Uterus (tissue), 4 donors: Measurements from ENCODE around the gene WDR4. TPM values are rescaled to one million over a fixed set of nuclear protein-coding genes. Genes with fewer than 3 reads are reported as not detected.
"Not testable (repeated sequence)": the region's sequence is repeated elsewhere in the genome, so short reads cannot be mapped to it uniquely, and the experiment has no call there.

Experiments used
- DNase-seq, 2 donors: peaks; one replicate each; pipeline ENCODE4 v3.0.0-alpha.2; 2019 to 2020
- H3K27ac ChIP-seq, 2 donors: fragments of 200-600 bp; sonication (generic); 1 replicate in 1 of 2; 2 replicates in 1 of 2; pipeline ENCODE4 v1.5.1; 2016 to 2018
- H3K27me3 ChIP-seq, 2 donors: fragments of 200-600 bp; sonication (generic); one replicate each; pipeline ENCODE4 v1.5.1; 2018 to 2019; ENCODE audit warnings: control low read depth in 1 of 2
- H3K36me3 ChIP-seq, 2 donors: fragments of 200-600 bp; sonication (generic); one replicate each; pipeline ENCODE4 v1.5.1; 2019; ENCODE audit warnings: control low read depth in 1 of 2
- H3K4me1 ChIP-seq, 2 donors: fragments of 200-600 bp; sonication (generic); one replicate each; pipeline ENCODE4 v1.5.1; 2018 to 2019; ENCODE audit warnings: control low read depth in 1 of 2
- H3K4me3 ChIP-seq, 2 donors: fragments of 200-600 bp; sonication (generic); 1 replicate in 1 of 2; 2 replicates in 1 of 2; pipeline ENCODE4 v1.5.1; 2018 to 2019; ENCODE audit warnings: mild to moderate bottlenecking in 1 of 2
- H3K9me3 ChIP-seq, 2 donors: fragments of 200-600 bp; sonication (generic); one replicate each; pipeline ENCODE4 v1.5.1; 2019; ENCODE audit warnings: control low read depth in 1 of 2
- POLR2A ChIP-seq, 2 donors: fragments of 450-650 bp; IDR thresholded peaks; one replicate each; pipeline ENCODE4 v1.6.1; 2016; ENCODE audit warnings: antibody characterized with exemption in 2 of 2, mild to moderate bottlenecking in 1 of 2, moderate library complexity in 1 of 2
- intact Hi-C: fragments of 100-400 bp; cut with DNase I; formaldehyde crosslinking; loops from one replicate; pipeline ENCODE4 v1.15.1; 2023; ENCODE audit warnings: low total_unique reads
- total RNA-seq, 4 donors: library from RNA; depleted of rRNA in 3 of 4; stranded (reverse); fragments of >200 nt in 3 of 4; gene quantifications; one replicate each; pipeline versions ENCODE4 v1.1.0 to v1.2.4, GENCODE V29; 2014 to 2023
- TF ChIP-seq, protein P1 (sequence below), 4 experiments: fragments of 200-600 bp in 2 of 4; fragments of 450-650 bp in 2 of 4; sonication (generic) in 2 of 4; IDR thresholded peaks; one replicate each; pipeline ENCODE4 v1.5.1; 2016 to 2019; ENCODE audit warnings: antibody characterized with exemption in 4 of 4, mild to moderate bottlenecking in 2 of 4, moderate library complexity in 1 of 4
- donor health status: DM: yes; HTN: yes; CAD: no.

The WDR4 gene
- total RNA-seq, 4 donors from 2014 or later: 6.4 to 19.1 (median 17.8) TPM; not detected in 1

DNA sequence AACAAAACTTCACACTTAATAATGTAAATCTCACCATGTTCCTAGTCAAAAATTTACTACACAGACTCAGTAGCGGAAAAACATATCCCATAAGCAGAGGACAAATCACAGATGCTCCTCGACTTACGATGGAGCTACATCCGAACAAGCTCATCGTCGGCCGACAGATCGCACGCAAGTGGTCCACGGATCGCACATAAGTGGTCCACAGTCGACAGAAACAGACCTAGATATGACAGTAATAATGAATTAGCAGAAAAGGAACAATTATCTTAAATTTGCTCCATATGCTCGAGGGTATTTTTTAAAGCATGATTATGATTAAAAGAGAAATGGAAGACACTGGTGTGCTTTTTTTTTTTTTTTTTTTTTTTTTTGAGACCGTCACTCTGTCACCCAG lies 36.3 kb downstream of the WDR4 start:
- Histone ChIP-seq H3K27ac (no peak overlapping the region), H3K4me3 (no peak overlapping the region), H3K27me3 (no peaks in the 10 kb centered on the region), H3K9me3 (no peaks in the 10 kb centered on the region), H3K36me3 (no peaks in the 10 kb centered on the region), H3K4me1 (no peaks in the 10 kb centered on the region)
- intact Hi-C loops: no loop called here
- no peak for DNase-seq
- TF ChIP-seq, protein P1, sequence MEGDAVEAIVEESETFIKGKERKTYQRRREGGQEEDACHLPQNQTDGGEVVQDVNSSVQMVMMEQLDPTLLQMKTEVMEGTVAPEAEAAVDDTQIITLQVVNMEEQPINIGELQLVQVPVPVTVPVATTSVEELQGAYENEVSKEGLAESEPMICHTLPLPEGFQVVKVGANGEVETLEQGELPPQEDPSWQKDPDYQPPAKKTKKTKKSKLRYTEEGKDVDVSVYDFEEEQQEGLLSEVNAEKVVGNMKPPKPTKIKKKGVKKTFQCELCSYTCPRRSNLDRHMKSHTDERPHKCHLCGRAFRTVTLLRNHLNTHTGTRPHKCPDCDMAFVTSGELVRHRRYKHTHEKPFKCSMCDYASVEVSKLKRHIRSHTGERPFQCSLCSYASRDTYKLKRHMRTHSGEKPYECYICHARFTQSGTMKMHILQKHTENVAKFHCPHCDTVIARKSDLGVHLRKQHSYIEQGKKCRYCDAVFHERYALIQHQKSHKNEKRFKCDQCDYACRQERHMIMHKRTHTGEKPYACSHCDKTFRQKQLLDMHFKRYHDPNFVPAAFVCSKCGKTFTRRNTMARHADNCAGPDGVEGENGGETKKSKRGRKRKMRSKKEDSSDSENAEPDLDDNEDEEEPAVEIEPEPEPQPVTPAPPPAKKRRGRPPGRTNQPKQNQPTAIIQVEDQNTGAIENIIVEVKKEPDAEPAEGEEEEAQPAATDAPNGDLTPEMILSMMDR (IDR thresholded peaks at IDR 0.05): no peak

DNA sequence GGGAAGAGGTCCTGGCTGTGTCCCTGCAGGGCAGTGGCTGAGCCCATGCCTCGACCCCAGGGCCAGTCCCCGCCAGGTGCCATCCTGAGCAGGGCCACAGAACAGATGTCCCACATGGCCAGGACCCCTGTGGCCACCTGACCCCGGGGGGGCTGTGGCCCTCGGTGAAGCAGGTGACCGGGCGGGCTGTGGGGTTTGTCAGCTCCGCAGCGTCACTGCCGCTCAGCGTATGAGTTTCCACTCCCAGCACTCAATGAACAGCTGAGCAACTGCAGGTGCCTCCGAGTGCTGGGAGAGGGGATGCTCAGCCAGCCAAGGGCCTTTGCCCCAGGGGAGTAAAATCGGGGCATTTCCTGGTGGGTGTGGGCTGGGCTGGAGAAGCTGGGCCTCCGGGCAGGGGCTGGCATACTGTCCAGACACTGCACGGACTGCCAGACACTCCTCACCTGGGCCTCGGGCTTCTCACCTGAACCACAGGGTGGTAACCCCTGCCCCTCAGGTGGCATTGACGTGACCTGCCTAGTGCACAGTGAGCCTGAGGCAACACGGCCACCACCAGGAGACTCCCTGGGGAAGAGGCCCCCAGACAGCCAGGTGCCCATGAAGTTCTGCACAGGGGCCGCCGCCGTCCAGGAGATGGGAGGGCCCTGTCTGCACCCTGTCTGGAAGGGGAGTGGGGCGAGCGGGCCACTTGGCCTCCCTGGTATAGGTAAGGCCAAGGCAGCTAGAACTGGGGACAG lies 37.3 kb downstream of the WDR4 start:
- DNase-seq: peak in 1 of 2 donors; percentile 3
- intact Hi-C loops, H3K36me3 ChIP-seq: not testable (repeated sequence)

DNA sequence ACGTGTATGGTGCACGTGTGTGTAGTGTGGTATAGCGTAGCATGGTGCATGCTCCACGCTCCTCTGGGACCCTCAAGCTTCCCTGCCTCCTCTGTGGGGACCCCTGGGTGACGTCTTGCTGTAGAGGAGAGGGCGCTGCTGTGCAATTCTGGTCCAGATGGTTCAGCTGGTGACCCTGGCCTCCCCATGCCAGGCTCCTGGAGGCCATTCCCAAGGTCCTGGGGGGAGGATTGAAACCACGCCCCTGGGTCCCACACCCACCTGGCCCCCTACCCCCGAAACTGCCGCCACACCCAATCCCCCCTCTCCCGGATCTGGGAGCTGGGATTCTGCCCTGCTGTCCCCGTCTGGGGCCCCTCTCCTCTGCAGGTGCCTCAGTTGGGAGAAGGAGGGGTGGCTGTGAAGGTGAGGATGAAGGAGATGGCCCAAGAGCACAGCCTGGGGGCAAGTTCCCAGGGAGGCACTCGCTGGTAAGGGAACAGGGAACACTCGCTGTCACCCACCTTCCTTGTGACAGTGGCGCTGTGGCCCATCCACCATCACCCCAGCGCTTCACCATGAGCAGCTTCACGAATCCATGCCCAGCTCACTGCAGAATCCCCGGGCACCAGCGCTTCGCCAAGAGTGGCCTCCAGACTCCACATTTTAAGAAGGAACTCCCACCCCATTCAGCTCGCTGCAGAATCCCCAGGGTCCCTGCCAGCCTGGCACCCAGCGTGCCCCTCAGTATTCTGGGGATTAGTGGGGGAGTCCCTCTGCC lies 38.0 kb downstream of the WDR4 start:
- H3K4me3 ChIP-seq: no peak overlapping the region
- DNase-seq: peak in 1 of 2 donors; percentile 5
- no peaks in the 10 kb centered on the region for H3K36me3 ChIP-seq
- intact Hi-C loops: no loop called here
- H3K4me1 ChIP-seq: no peaks in the 10 kb centered on the region
- TF ChIP-seq POLR2A (IDR thresholded peaks at IDR 0.05): no peak
- TF ChIP-seq, protein P1 (IDR thresholded peaks at IDR 0.05): no peak
- no peaks in the 10 kb centered on the region for H3K27me3 ChIP-seq
- H3K9me3 ChIP-seq: no peaks in the 10 kb centered on the region
- H3K27ac ChIP-seq: no peak overlapping the region

More for the DNA sequence above, 37.3 kb downstream of the WDR4 start:
- not testable (repeated sequence) for H3K27ac ChIP-seq, H3K4me1 ChIP-seq, H3K4me3 ChIP-seq, H3K27me3 ChIP-seq, H3K9me3 ChIP-seq

DNA sequence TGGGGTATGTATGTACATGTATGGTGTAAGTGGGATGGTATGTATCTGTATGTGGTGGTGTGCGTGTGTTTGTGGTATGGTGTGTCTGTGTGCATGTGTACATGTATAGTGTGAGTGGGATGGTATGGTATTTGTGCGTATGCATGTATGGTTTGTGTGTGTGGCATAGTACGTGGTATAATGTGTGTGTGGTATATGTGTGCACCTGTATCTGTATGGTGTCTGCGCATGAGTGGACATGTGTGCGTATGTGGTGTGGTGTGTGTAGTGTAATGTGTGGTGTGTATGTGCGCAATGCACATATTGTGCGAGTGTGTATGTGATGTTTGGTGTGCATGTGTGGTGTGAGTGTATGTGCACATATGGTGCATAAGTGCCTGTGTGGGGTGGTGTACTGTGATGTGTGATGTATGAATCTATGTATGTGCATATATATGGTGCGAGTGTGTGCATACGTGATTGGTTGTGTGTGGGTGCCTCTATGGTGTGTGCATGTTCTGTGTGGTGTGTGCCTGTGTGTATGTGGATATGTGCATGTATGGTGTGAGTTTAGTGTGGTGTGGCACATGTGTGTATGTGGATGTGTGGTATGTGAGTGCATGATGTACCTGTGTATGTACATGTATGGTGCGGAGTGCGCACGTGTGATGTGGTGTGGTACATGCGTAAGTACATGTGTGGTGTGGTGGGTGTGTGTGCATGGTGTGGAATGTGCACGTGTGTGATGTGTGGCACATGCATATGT lies 38.8 kb downstream of the WDR4 start:
- Histone ChIP-seq H3K27ac (no peak overlapping the region), H3K36me3 (no peaks in the 10 kb centered on the region), H3K4me3 (no peak overlapping the region), H3K4me1 (no peaks in the 10 kb centered on the region), H3K9me3 (no peaks in the 10 kb centered on the region), H3K27me3 (no peaks in the 10 kb centered on the region)
- peak; percentile 3 to 10 for DNase-seq
- TF ChIP-seq, protein P1 (IDR thresholded peaks at IDR 0.05): no peak
- no peak for TF ChIP-seq POLR2A (IDR thresholded peaks at IDR 0.05)
- intact Hi-C loops: no loop called here

DNA sequence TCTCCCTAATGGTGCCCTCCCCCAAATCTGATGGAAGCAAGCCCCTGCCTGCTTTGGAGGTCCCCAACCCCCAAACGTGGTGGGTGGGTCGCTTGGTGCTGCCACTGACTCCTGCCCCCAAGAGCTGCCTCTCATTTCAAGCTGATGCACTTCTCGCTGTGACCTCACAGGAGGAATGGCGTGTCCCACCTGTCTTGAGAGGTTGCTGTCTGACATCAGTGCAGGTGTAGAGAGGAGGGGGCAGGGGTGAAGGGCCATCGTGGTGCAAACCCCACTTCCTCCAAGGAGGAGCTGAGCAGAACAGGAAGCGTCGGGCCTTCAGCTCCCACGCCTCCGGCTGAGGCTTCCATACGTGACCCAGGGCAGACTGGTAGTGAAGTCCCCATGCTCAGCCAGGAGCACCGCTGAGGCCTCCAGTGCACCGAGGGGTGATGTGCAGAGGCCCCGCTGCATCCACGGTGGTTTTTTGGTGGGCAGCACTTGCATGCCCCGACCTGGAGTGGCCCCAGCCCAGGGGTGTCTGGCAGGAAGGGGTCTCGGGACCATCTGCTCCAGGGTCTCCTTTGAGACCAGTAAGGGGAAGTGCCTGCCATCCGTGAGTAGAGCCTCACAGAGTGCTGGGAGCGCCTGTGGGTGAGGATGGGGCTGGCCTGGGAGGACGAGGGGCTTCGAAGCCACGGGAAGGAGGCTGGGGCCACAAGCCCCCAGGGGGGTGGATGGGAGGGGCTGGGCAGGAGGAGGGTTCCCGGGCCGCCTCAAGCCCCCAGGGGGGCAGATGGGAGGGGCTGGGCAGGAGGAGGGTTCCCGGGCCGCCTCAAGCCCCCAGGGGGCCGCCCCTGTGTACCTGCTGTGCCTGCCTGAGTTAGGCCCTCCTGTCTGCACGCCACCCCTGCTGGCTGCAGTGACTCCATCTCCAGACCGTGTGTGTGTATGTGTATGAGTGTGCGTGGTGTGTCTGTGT lies 39.8 kb downstream of the WDR4 start:
- Histone ChIP-seq H3K9me3 (no peaks in the 10 kb centered on the region), H3K36me3 (no peaks in the 10 kb centered on the region), H3K4me3 (no peak overlapping the region), H3K27me3 (no peaks in the 10 kb centered on the region), H3K4me1 (no peaks in the 10 kb centered on the region), H3K27ac (no peak overlapping the region)
- intact Hi-C loops: no loop called here
- DNase-seq: peak; percentile 8 to 12
- no peak for TF ChIP-seq POLR2A (IDR thresholded peaks at IDR 0.05)
- TF ChIP-seq, protein P1 (IDR thresholded peaks at IDR 0.05): no peak

DNA sequence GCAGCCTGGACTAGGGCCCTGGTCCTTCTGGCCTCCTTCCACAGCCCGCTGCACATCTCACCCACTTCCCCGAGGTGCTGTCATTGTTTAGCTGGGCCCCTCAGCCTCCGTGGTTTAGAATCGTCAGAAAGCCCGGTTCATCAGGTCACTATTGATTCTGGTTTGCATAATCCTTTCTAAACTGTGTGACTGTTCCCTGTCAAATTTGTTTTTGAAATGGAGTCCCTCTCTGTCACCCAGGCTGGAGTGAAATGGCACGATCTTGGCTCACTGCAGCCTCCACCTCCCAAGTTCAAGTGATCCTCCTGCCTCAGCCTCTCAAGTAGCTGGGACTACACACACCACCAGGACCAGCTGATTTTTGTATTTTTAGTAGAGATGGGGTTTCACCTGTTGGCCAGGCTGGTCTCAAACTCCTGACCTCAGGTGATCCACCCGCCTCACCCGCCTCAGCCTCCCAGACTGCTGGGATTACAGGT lies 41.1 kb downstream of the WDR4 start:
- intact Hi-C loops, H3K4me1 ChIP-seq, DNase-seq, H3K27ac ChIP-seq, H3K36me3 ChIP-seq, H3K27me3 ChIP-seq, H3K9me3 ChIP-seq, H3K4me3 ChIP-seq: not testable (repeated sequence)
